GM21717 (cell line): ENCODE results near the gene PRKAG2.
"Not testable (repeated sequence)": the region's sequence is repeated elsewhere in the genome, so short reads cannot be mapped to it uniquely, and the experiment has no call there.

Source experiments
- ATAC-seq: cut with Tn5 transposase; IDR thresholded peaks from one replicate; pipeline ENCODE4 v1.9.1; 2021; ENCODE audit warnings: mild to moderate bottlenecking, moderate library complexity; ENCODE audit not compliant: unreplicated experiment

PRKAG2 gene

DNA sequence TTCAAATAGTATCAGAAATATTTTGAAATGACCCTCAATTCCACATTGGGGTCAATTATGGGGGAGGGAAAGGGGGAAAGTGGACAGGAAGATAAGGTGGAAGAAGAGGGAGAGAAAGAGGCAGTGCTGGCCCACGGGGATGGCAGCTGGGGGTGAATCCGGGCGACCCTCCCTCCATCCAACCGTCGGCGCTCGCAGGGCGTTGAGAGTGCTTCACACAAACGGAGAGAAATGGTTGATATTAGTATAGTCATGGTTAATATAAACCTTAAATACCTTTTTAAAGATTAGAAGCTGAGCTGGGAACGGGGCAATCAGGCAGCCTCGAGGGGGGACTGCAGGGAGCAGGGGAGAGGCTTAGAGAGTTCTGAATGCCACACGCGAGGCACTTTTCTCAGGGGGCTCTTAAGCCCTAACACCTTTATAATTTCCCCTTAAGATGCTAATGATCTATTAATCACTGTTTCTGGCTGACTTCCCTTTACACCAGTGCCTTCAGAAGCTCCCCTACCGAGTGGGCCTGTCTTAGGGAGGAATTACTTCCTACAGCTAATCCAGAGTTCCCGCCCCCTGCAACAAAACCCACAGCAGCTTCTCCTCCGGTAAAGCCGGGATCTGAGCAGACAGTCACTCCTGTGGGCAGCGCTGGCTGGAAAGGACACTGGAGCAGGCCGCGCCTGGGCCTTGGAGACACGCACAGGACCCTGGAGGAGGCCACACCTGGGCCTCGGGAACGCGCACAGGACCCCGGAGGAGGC lies 39.5 kb downstream of the PRKAG2 start:
- no peak for ATAC-seq

DNA sequence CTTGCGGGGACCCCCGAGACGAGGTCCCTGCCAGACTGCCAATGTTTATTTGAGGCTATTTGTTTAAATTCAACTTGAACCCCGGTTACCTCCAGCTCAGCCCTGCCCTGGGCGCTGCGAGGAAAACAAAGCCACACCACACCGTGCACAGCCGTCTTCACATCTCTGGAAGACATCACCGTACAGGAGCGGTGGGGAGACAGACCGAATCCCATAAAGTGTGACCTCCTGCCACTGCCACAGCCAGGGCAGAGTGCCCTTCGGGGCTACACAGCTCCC lies 40.0 kb downstream of the PRKAG2 start:
- ATAC-seq = no peak

DNA sequence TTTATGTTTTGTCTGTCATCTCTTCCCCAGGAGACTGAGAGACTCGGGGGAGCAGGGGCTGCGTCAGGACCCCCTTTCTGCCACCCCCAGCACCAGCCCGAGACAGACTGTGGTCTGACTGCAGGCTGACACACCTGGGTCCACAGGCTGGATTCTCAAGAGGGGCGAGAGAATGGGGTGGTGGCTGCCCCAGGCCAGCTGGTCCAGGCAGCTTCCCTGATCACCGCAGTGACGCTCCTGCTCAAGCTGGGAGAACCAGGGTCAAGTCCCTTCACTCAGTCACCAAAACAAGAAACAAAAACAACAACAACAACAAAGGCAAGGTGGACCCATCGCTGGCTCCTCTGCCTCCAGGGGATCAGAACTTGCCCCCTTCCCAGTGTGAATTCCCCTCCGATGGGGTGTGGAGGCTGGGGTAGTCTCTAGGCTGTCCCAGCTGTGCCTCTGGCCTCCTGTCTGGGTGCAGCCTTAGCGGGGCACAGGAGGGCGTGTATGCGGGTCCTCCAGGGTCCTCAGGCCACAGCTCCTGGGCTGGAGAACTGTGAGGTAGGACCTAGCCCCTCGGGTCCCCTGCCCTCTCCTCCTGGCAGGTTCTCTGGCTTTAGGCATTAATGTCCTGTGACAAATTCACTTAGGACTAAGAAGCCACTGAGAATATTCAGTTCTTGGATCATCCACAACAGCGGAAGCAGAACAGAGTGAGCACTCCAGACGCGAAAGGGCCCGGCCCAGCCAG lies 40.6 kb downstream of the PRKAG2 start:
- ATAC-seq = no peak

DNA sequence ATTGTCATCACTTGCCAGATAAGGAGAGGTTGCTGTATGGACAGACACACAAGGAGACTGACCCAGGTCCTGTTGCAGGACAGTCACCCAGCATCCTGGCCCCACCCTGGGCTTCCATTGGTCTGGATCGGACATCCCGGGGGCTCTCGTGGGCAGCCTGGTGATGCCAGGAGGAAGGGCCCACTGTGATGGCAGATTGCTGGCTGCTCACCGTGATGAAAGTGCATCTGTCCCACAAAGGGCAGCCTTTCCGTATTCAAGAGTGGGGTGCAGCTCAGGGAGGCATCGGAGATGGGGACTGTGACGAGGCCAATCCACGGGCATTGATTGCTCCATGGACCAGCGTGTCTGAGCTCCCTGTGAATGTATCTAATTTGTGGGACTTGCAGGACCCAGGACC lies 41.3 kb downstream of the PRKAG2 start:
- no peak for ATAC-seq

DNA sequence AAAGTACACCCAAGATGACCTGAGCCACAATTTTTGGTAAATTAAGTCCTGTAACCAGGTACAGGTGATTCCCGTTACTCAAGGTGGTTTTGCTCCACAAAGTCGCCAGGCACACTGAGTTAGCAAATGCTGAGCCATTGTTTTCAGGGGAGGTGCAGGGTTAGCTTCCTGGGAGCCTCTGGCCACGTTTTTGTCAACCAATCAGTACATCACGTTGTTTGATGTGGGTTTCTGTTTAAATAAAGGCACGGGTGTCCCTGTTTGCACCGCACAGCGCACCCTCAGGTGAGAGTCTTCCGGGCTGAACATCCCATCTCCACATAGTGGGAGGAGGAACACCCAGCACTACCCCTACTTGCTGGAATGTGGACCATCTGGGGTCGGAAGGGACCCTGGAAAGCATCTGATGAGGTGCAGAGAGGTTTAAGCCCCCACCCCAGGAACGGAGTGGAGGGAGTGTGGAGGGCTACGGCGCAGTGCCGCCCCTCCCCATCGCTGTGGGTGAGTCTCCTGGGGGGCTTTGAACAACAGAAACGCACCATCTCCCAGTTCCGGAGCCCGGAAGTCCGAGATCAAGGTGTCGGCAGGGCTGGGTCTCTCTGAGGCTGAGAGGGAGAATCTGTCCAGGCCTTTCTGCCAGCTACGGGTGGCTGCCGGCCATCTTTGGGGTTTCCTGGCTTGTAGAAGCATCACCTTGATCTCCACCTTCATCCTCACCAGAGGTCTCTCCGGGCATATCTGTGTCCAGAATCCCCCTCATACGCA lies 42.5 kb downstream of the PRKAG2 start:
- no peak for ATAC-seq

DNA sequence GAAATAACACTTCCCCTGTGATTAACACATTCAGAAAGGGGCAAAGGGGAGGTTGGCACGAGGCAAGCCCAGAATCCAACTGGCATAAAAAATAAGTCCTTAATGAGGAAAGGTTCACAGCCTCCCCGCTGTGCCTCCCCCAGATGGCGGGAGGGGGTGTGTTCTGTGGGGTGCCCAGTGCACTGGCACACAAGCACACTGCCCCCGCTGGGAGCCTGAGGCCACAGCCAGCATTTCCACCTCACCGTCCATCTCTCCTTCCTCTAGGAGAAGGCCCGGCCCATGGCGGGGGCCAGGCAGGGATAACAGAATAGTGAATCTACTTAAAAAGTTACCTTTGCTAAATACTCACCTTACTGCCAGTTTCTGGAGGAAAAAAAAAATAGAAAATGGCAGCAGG lies 43.2 kb downstream of the PRKAG2 start:
- no peak for ATAC-seq

DNA sequence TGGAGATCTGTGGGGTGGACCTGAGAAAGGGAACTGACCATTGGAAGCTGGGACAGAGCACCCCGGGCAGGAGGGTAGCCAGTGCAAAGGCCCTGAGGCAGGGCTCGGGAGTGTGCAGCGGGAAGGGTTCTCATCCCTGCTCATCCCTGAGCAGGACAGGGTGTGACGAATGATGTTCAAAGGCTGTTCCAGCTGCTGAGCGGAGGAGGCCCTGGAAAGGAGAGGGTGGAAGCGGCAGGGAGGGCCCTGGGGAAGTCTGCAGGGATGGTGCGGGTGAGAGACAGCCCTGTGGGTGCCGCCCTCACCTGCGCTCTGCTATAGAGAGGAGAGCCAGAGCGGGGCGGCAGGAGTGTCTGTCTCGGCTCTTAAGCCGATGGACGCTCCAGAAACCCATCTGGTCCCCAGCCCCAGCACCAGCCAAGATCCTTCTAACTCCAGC lies 43.7 kb downstream of the PRKAG2 start:
- no peak for ATAC-seq

DNA sequence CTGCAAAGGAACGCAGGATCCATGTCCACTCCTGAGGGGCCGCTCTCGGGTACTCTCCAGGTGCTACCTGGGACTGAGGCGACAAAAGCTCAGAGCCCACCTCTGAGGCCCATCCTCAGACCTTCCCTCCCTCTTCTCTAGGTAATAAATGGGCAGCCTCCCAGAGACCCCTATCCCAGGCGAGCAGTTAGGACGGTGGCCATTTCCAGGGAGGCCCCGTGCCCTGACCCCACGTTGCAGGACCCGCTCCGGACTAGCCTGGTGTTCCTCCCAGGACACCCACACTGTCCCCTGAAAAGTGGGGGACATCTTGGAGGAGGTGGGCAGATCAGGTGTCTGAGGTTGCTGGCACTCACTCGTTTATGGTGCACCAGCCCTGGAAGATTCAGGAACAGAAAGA lies 44.3 kb downstream of the PRKAG2 start:
- ATAC-seq = no peak

DNA sequence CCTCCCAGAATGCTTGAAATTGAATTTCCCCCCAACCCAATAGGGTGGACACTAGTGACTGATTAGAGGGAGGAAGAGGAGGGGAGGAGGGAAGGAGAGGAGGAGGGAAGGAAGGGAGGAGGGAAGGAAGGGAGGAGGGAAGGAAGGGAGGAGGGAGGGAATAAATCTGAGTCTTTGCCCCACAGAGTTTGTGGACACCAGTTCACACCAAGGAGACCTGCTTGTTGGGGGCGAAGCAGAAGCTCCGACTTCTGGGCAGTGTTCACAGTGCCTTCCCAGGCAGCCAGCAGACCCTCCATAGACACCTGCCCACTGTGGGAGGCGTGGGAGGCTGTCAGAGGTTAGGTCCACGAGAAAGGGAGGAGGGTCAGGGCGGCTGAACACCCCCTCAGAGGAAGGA lies 44.8 kb downstream of the PRKAG2 start:
- no peak for ATAC-seq

DNA sequence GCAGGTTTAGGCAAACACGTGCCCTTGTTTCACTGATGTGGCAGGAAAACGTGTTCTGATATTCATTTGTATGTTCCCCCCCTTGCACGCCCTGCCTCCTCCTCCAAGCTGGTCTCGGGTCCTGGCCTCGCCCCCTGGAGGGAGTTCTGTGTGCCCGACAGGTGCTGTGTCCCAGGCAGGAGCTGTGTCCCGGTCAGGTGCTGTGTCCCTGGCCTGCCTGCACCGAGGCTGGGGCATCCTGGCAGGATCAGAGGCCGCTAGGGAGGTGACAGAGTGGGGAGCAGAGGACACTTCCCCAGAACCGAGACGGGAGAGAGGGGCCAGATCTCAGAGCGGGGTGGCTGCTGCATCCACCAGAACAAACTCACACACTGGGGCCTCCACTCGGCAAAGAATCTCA lies 45.3 kb downstream of the PRKAG2 start:
- ATAC-seq = no peak

DNA sequence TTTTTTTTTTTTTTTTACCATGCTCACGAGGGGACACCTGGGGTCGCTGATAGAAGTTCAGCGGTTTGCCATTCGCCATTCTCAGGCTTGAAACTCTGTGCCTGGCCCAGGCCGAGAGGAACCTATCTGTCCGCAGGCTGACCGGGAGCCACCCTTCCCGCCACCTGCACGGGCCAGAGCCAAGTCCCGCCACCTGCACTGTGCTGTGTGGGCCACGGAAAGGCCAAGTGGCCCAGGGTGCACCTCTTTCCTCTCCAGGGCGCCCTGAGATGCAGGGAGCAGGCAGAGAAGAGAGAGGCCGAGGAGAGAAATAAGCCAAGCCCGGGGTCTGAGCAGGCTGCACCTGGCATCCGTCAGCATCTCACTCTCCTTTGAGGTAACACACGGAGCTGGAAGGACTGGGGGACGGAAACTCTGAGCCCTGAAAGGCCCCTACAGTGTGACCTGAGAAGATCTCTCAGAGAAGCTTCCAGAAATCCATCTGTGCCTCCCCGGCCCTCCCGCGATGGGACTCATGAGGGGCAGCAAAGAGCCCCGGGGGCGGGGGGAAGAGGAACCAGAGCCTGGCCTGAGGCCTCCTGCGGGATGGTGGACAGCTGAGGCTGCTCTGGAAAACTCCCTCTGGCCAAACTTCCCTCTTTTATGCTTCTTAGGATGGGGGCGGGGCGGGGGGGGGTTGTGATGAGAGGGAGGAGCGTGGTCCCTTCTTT lies 46.6 kb downstream of the PRKAG2 start:
- no peak for ATAC-seq

DNA sequence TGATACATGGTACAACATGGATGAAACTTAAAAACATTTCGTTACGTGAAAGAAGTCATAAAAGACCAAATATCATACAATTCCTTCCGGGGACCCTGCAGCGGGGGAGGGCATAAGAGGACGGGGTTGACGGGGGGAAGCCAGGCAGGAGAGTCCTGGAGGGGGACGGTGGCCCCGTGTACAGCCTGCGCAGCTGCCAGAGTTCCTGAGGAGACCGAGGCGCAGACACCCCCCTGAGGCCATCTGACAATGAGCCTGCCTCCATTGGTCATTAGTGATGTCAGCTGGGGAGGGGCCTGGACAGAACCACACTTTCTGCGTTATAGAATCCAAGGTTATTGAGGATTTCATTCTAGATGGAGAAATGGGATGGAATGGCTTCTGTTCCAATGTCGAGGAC lies 47.2 kb downstream of the PRKAG2 start:
- no peak for ATAC-seq

DNA sequence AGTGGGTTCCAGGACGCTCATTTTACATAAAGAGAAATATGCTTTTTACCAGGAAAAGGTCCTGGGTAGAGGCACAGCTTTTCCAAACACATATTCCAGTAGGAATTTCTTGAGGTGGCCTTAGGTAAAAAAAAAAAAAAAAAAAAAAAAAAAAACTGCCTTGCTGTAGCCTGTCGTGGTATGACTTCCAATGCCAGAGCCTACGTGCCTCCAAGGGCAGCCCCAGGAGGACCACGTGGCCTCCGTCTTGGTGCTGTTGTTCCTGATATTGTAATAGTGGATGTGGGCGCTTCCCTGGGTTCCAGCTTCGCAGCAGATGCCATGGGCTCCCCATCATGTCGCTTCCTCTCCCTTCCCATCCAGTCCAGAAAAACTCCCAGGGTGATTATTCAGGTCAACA lies 49.3 kb downstream of the PRKAG2 start:
- no peak for ATAC-seq

DNA sequence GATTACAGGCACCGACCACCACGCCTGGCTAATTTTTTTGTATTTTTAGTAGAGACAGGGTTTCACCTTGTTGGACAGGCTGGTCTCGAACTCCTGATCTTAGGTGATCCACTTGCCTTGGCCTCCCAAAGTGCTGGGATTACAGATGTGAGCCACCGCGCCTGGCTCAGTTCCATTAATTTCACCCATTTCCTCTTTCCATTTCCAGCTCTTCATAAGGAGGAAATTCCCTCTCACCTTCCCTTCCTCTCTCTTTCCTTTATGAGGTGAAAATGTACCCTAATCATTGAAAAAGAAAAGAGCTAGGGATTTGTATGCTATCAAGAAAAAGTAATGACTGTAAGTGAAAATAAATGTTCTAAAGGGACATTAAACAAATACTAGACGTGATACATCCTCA lies 50.6 kb downstream of the PRKAG2 start:
- ATAC-seq = not testable (repeated sequence)

DNA sequence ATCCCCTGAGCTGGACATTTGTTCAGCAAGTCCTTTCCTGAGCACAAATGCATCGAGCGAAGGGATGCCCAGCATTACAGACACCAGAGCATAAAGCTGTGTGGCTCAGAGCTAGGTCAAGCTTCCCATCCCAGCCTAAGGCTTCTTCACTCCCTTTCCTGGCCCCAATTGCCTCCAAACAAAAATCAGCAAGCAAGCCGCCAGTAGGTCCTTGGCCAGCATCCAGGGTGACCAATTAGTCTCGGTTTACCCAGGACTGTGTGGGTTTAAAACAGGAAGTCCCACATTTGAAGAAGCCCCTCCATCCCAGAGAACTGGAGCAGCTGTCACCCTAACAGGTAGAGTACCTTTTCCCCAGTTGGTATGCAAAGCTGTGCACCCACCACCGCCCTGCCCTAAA lies 51.2 kb downstream of the PRKAG2 start:
- ATAC-seq = no peak

DNA sequence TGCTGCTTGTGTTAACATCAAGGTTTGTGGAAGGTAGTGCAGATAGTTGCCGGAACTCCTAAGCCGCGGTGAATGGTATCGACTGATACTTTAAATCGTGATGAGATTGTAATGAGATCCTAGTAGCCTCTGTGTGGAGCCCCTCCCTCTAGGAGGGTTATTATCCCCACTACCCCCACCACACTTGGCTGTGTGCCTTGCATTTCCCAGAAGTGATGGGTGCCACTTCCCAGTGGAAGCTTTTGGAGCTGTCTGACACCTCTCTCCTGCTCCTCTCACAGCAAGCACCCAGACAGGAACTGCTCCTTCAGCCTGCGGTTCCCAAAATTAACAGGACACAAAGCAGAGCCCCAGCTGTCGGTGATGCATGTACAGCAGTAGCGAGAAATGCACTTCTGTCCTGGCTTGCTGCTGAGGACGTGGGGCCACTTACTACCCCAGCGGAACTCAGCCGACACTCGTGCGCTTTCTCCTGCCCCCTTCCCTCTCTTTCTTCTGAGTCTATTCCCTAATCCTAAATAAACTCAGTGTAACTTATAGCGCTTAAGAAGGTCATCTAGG lies 52.5 kb downstream of the PRKAG2 start:
- no peak for ATAC-seq

DNA sequence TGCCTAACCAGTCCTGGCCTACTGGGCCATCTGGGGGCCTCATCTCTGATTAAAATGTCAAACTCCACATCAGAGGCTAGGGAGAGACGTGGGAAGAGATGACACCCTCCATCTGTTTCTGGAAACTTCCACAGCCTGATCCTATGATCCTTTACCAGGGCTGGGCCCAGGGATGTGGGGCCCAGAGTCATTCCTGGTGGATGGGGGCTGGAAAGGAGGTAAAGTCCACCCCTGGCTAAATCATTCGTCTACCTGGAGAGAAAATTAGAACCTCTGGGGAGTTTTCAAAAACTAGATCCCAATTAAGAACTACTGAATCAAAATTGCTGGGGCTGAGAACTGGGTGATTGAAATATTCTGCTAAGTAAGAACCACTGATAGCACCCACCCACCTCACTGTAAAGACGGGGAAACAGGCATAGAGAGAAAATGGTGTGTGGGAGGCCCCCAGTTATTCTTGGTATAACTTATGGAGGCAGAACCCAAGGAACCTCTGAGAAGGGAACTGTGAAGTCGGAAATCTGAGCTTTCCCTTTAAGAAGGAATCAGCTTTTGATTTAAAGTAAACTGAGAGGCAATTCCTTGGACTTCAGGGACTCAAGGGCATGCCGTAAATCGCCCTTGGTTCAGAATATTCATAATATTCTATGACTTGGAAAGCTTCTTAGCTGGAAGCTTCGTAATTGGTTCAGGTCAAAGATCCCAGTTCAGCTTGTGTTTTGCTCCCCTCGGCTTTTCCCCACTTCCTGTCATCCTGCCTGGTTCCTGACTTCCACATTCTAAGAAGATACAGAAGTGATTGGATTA lies 53.1 kb downstream of the PRKAG2 start:
- ATAC-seq = no peak

DNA sequence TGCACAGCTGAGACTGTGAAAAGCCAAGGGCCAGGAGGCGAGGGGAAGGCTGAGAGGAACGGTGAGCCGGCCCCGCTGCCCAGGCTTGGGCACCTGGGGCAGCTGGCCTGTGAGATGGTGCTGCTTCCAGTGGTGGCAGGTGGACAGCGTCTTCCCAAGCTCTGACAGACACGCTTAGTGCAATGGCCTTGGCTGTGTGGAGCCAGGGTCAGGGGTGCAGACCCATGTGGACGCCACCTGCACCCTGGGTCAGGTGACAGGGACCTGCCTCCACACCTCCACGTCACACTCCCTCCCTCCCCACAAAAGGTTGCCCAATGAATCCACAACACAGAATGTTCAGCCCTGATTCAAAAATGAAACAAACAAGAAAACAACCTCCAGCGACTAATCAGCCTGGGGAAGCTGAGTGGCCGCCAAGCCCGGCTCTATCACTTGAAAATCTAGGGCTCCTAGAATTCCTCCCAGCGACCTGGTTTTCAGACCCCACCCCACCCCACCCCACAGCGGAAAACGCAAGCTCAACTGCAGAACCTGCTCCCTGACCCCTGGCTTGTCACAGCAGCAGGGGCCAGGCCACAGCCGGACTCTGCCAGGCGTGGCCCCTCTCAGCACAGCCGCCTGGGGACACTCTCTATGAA lies 54.3 kb downstream of the PRKAG2 start:
- ATAC-seq = no peak

DNA sequence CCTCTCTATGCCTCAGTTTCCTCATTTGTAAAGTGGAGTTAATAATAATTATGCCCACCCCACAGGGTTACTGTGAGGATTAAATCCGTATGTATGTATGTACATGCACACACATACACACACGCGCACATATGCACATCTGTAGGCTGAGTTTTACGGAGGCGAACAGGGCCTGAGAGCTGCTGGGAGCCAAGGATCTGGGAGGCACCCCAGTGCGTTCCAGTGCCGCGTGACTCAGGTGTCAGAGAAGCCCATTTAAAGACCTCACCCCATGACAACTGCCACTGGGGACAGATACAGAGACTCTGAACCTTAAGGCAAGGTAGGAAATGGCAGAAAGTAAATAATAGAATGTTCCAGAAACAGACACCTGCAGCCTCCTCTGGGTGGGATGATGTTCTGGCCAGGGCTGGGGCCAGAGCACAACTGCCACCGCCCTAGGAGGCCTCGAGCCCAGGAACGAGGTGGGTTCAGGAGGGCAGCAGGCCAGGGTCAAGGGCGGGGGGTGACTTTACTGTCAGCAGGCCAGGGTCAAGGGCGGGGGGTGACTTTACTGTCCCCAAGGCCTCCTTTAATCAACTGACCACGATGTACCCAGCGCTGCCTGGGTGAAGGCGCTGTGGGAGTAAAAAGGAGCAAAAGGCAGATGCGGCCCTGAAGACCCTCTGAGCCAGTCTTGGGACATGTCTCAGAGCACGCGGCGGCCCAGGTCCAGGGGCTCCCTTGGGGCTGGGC lies 54.9 kb downstream of the PRKAG2 start:
- no peak for ATAC-seq
